HL-60 (cell line): ENCODE results near the gene TMED10.

Source experiments
- REST ChIP-seq: IDR thresholded peaks from 2 replicates; pipeline ENCODE4 v1.6.1; 2012; ENCODE audit warnings: low read depth; ENCODE audit not compliant: insufficient replicate concordance
- TF ChIP-seq, protein P1 (sequence below): IDR thresholded peaks from one replicate; pipeline ENCODE4 v1.5.1; 2011; ENCODE audit warnings: low read length, control low read depth, inconsistent platforms; ENCODE audit not compliant: insufficient read depth

DNA sequence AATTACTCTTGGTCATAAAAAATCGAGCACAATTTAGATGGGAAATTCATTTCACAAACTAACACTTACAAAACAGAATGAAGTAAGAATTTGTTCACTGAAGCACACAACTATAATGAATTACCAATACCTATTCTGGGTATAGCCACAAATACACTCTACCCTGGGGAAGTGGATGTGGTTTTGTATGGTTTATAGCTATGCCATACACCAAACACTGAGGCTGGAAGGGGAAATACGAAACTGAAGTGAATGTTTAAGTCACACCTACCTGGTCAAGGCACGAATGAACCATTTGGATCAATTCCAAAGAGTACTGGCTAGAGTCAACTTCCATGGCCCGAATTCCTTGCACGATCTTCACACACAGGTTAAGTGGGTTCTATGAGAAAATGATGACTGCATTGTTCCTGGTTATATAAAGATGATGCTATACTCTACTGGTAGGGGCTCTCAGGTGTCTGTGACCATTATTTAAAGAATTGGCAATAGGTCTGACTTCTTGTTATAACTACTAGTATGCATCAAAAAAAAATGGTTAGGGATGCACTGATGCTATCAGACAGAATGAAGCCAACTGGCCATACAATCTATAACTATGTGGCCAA, 62.4 kb downstream of the TMED10 start:
- TF ChIP-seq, protein P1, sequence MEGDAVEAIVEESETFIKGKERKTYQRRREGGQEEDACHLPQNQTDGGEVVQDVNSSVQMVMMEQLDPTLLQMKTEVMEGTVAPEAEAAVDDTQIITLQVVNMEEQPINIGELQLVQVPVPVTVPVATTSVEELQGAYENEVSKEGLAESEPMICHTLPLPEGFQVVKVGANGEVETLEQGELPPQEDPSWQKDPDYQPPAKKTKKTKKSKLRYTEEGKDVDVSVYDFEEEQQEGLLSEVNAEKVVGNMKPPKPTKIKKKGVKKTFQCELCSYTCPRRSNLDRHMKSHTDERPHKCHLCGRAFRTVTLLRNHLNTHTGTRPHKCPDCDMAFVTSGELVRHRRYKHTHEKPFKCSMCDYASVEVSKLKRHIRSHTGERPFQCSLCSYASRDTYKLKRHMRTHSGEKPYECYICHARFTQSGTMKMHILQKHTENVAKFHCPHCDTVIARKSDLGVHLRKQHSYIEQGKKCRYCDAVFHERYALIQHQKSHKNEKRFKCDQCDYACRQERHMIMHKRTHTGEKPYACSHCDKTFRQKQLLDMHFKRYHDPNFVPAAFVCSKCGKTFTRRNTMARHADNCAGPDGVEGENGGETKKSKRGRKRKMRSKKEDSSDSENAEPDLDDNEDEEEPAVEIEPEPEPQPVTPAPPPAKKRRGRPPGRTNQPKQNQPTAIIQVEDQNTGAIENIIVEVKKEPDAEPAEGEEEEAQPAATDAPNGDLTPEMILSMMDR: no peak
- TF ChIP-seq REST: no peak
